Natural killer cell treated with Interleukin-12 subunit alpha and Interleukin-12 subunit beta and Interleukin-15 and Interleukin-18, amount 100 ng/mL, for 72 hours (primary cell): Measurements from ENCODE around the gene AUTS2. TPM values are rescaled to one million over a fixed set of nuclear protein-coding genes. Genes with fewer than 3 reads are reported as not detected.

Source experiments
- ATAC-seq, 2 donors: fragments of 150-1000 bp; cut with Tn5 transposase in 1 of 2; sonication (Bioruptor Pico), chemical (Tn5 transposase) in 1 of 2; 2 replicates each; pipeline ENCODE4 v1.10.0; 2021
- DNase-seq: peaks from one replicate; pipeline ENCODE4 v3.0.0; 2022; ENCODE audit warnings: low spot score
- H3K27ac Mint-ChIP-seq, 2 donors: 1 replicate in 1 of 2; 2 replicates in 1 of 2; pipeline ENCODE4 v1.8.0; 2022; ENCODE audit warnings: mixed read lengths in 2 of 2, mild to moderate bottlenecking in 1 of 2, moderate library complexity in 1 of 2
- H3K27me3 Mint-ChIP-seq, 2 donors: 1 replicate in 1 of 2; 2 replicates in 1 of 2; pipeline ENCODE4 v1.8.0; 2022; ENCODE audit warnings: mixed read lengths in 2 of 2
- H3K36me3 Mint-ChIP-seq: one replicate; pipeline ENCODE4 v1.8.0; 2022; ENCODE audit warnings: mixed read lengths
- H3K4me1 Mint-ChIP-seq, 2 donors: 1 replicate in 1 of 2; 2 replicates in 1 of 2; pipeline ENCODE4 v1.8.0; 2022; ENCODE audit warnings: low read depth in 2 of 2, mixed read lengths in 2 of 2, mild to moderate bottlenecking in 1 of 2
- H3K4me3 Mint-ChIP-seq: one replicate; pipeline ENCODE4 v1.8.0; 2022; ENCODE audit warnings: mixed read lengths
- H3K9me3 Mint-ChIP-seq: 2 replicates; pipeline ENCODE4 v1.8.0; 2022; ENCODE audit warnings: mixed read lengths
- total RNA-seq, 2 donors: library from RNA; stranded (reverse); gene quantifications; one replicate each; pipeline ENCODE4 v1.2.3, GENCODE V29; 2022

AUTS2 gene
- total RNA-seq, 2 donors from 2014 or later: 14.3 to 43.0 TPM

DNA sequence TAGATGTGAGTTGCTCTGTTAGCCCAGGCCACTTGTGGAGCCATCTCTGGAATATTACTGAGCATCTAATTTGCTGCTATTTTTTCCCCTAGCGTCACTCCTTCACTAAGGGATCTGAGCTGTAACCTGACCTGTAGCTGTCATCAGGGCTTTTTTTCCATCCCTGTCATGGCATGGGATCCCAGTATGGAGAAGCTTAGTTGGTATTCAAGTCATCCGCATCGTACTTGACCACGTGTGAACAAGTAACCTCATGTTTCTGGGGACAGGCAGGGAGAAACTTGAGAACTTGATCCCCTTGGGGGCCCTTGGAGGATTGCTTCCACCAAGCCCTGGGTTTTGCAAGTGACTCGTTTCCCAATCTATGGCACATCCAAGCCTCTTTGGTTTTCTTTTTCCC, 1059.3 kb downstream of the AUTS2 start:
- ATAC-seq (no peak), DNase-seq (no peak)
- Mint-ChIP-seq H3K9me3 (peaks cover 3% of the 10 kb centered on the region), H3K27me3 (no peaks in the 10 kb centered on the region), H3K4me1 (peaks cover 25 to 28% of the 10 kb centered on the region in 2 donors), H3K36me3 (no peaks in the 10 kb centered on the region), H3K4me3 (no peak overlapping the region), H3K27ac (no peak overlapping the region)

DNA sequence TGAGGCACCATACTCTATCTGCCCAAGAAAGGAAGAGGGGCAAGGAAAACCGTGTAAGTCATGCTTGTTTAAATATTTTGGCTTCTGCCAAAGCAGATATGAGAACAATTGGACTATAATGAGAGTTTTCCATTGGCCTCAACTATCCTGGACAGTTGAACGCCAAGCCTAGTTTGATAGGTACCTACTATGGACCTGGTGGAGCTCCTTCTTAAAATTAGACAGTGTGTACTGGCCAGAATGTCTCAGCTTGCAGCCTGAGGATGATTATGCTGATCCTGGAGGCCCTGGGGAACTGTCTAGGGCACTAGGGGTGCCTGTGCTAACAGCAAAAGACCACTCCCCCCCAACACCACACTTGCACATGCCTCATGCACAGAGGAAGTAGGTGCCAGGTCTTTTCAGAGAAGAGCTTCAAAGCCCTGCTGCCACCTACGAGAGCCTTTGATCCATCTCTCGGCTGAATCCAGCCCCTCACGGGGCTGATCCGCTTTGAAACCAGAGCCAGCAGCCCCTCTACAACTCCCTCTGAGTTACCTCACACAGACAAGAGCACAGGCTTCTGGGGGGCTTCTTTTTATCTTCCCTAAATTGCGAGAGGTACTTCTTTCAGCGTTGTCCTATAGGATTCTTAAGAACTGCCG, 1059.8 kb downstream of the AUTS2 start:
- Mint-ChIP-seq H3K4me1 (peaks cover 25 to 28% of the 10 kb centered on the region in 2 donors), H3K4me3 (no peak overlapping the region), H3K27me3 (no peaks in the 10 kb centered on the region), H3K9me3 (peaks cover 3% of the 10 kb centered on the region), H3K27ac (peak overlapping the region in 1 of 2 donors; percentile 61), H3K36me3 (no peaks in the 10 kb centered on the region)
- DNase-seq (no peak), ATAC-seq (no peak)

DNA sequence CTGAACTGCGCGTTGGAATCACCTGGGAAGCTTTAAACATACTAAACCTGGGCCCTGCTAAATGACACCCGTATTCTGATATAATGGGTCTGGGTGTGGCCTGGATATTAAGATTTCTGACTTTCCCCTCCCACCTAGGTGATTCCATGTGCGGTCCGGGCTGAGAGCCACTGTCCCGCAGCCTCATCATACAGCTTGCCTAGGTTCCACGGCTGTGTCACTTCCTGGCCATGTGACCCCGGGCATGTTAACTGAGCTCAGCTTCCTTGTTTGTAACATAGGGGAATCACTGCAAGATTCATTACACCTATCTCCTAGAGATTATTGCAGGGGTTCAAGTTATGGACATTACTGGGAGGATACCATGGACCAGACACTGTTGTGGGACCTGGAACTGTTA, 1061.0 kb downstream of the AUTS2 start:
- Mint-ChIP-seq H3K4me3 (peak overlapping the region; percentile 74), H3K9me3 (peaks cover 3% of the 10 kb centered on the region), H3K36me3 (no peaks in the 10 kb centered on the region), H3K4me1 (peaks cover 32 to 35% of the 10 kb centered on the region in 2 donors), H3K27me3 (no peaks in the 10 kb centered on the region), H3K27ac (peak overlapping the region; percentile 29 to 83)
- no peak for DNase-seq
- ATAC-seq: peak in 1 of 2 donors; percentile 32

DNA sequence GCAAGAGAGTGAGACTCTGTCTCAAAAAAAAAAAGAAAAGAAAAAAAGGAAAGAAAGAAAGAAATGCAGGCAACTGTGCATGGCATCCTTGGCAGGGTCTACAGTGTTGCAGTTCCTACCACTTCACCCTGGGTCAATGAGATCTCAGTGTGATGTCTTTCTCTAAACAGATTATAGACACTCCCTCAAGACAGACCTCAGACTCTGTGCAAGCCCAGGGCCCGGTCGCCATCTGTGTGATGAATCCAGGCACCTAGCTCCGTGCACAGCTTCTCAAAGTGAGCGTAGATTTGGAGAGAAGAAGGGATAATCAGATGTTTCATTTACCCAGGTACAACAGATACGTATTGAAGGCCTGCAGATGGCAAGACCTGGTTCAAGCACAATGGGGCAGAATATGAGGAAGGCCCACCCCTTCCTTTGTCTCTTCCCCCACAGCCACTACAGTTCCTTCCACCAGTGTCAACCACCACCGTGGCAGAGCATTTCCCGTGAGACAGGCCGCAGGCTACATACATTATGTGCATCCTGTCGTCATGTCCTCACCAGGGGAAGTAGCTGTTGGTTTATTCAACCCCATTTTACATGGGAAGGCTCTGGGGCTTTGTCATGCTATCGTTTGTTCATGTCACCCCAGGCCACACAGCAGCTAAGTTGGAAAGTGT, 1062.0 kb downstream of the AUTS2 start:
- H3K4me3 Mint-ChIP-seq: peak overlapping the region; percentile 74
- H3K27me3 Mint-ChIP-seq: no peaks in the 10 kb centered on the region
- ATAC-seq (peak; percentile 92 to 96), DNase-seq (peak; percentile 82)
- peaks cover 32 to 35% of the 10 kb centered on the region in 2 donors for H3K4me1 Mint-ChIP-seq
- H3K9me3 Mint-ChIP-seq: peaks cover 3% of the 10 kb centered on the region
- no peaks in the 10 kb centered on the region for H3K36me3 Mint-ChIP-seq
- H3K27ac Mint-ChIP-seq: peak overlapping the region; percentile 29 to 83

DNA sequence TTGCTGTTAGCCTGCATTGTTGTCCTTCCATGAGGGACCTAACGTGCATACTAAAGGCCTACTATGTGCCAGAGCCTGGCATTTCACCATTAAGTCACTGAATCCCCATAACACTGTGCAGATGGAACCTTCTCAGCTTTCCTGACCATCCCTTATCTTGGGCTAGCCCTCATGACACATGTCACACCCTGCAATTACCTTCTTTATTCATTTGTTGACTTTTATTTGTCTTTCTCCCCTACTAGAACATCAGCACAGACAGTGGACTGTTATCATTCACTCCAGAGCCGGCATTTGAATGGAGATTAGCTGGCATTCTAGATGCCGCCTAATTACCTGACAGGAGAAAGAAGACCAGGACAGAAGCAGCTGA, 1062.5 kb downstream of the AUTS2 start:
- H3K9me3 Mint-ChIP-seq: peaks cover 3% of the 10 kb centered on the region
- H3K4me1 Mint-ChIP-seq: peaks cover 32 to 35% of the 10 kb centered on the region in 2 donors
- ATAC-seq (no peak), DNase-seq (no peak)
- H3K36me3 Mint-ChIP-seq: no peaks in the 10 kb centered on the region
- peak overlapping the region; percentile 74 for H3K4me3 Mint-ChIP-seq
- H3K27me3 Mint-ChIP-seq: no peaks in the 10 kb centered on the region
- H3K27ac Mint-ChIP-seq: peak overlapping the region; percentile 29 to 83

DNA sequence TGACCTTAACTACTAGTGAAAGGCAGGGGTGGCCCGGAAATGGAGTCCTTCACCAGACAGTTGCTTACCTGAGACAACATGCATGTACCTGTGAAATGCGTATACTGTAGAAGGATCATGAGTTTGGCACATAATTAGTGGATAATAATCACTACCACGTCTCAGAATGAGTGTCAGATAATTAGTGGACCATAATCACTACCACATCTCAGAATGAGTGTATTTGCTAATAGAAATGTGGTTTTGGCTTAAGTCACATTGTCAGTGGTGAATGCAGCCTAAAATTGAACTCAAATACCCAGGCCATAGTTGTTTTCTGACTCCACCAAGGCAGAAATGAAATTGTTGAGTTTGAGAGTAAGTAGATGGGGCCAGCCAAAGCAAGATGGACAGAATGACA, 1065.4 kb downstream of the AUTS2 start:
- H3K27ac Mint-ChIP-seq: no peak overlapping the region
- H3K36me3 Mint-ChIP-seq: no peaks in the 10 kb centered on the region
- DNase-seq (no peak), ATAC-seq (no peak)
- H3K27me3 Mint-ChIP-seq: no peaks in the 10 kb centered on the region
- H3K4me1 Mint-ChIP-seq: peaks cover 36 to 37% of the 10 kb centered on the region in 2 donors
- H3K9me3 Mint-ChIP-seq: peaks cover 3% of the 10 kb centered on the region
- no peak overlapping the region for H3K4me3 Mint-ChIP-seq

DNA sequence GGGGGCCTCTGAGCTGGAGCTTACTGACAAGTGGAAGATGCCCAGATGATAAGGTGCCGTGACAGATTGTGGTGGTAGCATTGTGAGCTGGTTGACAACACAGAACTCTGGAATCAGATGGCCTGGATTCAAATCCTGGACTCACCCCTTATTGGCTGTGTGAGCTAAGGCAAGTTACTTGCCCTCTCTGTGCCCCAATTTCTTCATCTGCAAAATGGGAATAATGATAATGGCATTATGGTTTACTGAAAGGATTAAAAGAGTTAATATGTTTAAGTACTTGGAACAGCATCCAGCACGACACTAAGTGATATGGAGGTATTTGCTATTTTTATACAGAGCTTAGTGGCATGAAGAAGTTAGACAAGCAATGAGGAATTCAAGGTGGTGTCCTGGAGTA, 1067.7 kb downstream of the AUTS2 start:
- Mint-ChIP-seq H3K9me3 (no peaks in the 10 kb centered on the region), H3K4me3 (no peak overlapping the region), H3K4me1 (peaks cover 29 to 32% of the 10 kb centered on the region in 2 donors), H3K27me3 (no peaks in the 10 kb centered on the region), H3K27ac (no peak overlapping the region), H3K36me3 (no peaks in the 10 kb centered on the region)
- ATAC-seq (no peak), DNase-seq (no peak)

DNA sequence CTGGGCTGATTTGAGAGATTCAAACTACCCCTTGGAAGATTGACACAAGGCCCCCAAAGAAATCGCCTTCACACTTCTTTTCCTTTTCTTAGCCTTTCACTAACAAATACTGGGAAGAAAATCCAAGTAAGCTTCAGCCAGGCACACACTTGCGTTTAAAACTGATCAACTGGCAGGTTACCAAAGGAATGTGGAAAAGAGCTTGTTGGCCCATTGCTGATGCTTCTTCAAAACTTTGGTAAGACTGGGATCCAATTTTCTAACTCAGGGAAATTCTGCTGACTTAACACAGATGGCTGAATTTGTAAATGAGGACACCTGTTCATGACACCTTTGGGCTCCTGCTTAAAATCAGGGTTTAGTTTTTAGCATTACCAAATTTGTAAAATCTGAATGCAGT, 1069.1 kb downstream of the AUTS2 start:
- Mint-ChIP-seq H3K4me3 (no peak overlapping the region), H3K27ac (no peak overlapping the region), H3K4me1 (peaks cover 31 to 33% of the 10 kb centered on the region in 2 donors), H3K9me3 (no peaks in the 10 kb centered on the region), H3K27me3 (peaks cover 0 to 8% of the 10 kb centered on the region in 2 donors), H3K36me3 (no peaks in the 10 kb centered on the region)
- no peak for ATAC-seq
- no peak for DNase-seq

DNA sequence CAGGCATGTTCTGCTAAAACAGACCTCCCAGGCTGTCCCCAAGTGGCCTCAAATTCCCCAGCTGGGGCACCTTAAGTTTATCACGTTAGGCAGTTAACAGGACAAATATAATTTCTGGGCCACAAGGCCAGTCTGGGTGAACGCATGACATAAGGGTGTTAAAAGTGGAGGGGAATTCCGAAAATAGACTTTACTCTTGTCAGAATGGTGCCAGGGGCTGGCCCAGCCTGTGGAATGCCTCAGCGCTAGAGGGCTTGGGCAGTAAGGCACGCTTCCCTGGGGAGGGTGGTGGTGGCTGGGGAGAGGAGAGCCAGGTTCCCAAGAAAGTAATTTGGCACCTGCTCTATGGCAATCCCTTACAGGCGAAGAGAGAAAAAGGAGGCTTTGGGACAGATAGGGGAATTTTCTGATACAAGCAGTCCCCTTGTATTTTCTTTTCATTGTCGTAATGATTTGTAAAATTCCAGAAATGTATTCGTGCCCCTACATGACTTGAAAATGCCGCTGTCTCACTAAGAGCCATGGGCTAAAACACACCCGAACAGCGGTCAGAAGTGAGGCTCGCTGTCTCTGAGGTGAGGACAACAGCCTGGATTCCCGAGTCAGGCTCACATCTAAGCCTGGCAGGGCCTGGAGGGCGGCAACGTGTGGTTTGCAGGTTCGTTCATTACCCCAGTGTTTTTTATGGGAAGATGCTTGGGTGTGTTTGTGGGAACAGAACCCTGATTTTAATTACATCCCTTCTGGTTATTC, 1070.5 kb downstream of the AUTS2 start:
- ATAC-seq (peak; percentile 29 to 73), DNase-seq (no peak)
- peaks cover 27 to 31% of the 10 kb centered on the region in 2 donors for H3K4me1 Mint-ChIP-seq
- H3K27ac Mint-ChIP-seq: peak overlapping the region in 1 of 2 donors; percentile 37
- no peak overlapping the region for H3K4me3 Mint-ChIP-seq
- H3K27me3 Mint-ChIP-seq: peaks cover 0 to 8% of the 10 kb centered on the region in 2 donors
- no peaks in the 10 kb centered on the region for H3K9me3 Mint-ChIP-seq
- no peaks in the 10 kb centered on the region for H3K36me3 Mint-ChIP-seq

DNA sequence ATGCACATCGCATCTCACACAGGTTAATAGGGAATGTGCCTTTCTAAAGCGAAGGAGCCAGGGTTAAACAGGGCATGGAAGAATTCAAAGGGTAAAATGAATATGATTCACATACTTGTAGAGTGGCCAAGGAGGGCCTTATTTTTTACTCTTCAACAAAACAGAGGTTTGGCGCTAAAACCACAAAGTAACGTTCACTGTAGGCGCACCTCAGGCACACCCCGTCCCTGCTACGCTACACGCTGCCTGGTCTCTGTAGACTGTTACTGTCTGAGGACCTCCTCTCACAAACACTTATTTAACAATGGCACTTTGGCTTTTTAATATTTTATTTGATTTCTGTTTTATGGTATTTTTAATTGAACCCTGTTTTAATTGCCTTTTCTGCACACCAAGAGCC, 1071.6 kb downstream of the AUTS2 start:
- H3K27ac Mint-ChIP-seq: peak overlapping the region; percentile 29 to 38
- peaks cover 0 to 8% of the 10 kb centered on the region in 2 donors for H3K27me3 Mint-ChIP-seq
- H3K36me3 Mint-ChIP-seq: no peaks in the 10 kb centered on the region
- peak overlapping the region; percentile 69 for H3K4me3 Mint-ChIP-seq
- no peaks in the 10 kb centered on the region for H3K9me3 Mint-ChIP-seq
- peaks cover 25 to 30% of the 10 kb centered on the region in 2 donors for H3K4me1 Mint-ChIP-seq
- ATAC-seq (peak in 1 of 2 donors; percentile 85), DNase-seq (no peak)

DNA sequence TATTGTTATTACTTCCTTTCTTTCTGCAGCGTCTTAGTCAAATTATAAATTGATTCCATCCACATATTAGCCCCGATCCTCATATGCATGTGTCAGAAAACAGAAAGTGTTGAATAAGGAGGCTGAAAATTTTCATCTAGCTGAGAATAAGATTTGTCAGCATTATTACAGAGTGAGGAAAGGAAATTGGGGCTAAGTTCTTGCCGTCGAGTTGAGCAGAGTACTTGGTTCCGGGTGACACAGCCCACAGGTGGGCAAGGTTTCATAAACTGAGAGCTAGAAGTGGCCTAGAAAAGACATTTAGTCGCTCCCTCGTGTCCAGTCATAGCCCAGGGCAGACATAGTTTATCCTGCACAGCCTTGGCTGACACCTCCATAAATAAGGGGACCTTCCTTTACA, 1072.0 kb downstream of the AUTS2 start:
- Mint-ChIP-seq H3K9me3 (no peaks in the 10 kb centered on the region), H3K4me1 (peaks cover 25 to 30% of the 10 kb centered on the region in 2 donors), H3K27ac (peak overlapping the region; percentile 29 to 38), H3K27me3 (peaks cover 0 to 8% of the 10 kb centered on the region in 2 donors), H3K4me3 (peak overlapping the region; percentile 69), H3K36me3 (no peaks in the 10 kb centered on the region)
- ATAC-seq (peak in 1 of 2 donors; percentile 37), DNase-seq (no peak)

DNA sequence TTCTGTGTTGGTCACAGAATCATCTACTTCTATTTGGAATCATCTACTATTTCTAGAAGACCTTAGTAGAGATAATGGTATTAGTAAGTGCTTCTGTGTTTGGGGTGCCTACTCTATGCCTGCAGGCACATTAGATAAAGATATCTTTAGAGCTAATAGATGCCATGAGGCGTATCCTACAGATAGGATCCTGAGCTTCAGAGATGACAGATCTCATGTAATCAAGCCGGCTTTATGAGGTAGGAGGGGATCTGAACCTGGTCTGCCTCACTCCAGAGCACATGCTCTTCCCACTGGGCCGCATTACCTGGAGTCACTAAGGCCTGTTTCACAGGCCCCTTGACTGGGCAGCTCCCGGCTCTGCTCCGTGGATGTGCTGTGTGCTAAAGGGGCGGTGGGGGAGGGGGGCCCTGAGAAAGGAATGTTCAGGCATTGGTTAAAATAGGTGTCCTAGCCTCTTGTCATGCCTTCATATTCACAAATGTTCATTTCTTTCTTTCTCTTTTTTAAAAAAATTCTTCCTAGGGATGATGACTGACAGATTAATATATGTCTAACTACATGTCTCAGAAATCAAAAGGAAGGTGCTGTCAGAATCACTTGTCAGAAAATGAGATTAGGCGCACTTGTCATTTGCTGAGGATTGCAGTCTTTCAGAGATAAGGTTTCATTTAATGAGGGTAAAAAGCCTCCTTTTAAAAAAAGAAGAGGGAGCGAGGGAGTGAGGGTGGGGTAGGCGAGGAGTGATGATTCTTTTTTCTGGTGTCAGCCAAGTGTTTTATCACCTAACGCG, 1075.7 kb downstream of the AUTS2 start:
- H3K4me3 Mint-ChIP-seq: no peak overlapping the region
- no peak for ATAC-seq
- no peak for DNase-seq
- H3K27ac Mint-ChIP-seq: no peak overlapping the region
- no peaks in the 10 kb centered on the region for H3K9me3 Mint-ChIP-seq
- H3K27me3 Mint-ChIP-seq: peaks cover 0 to 11% of the 10 kb centered on the region in 2 donors
- H3K36me3 Mint-ChIP-seq: no peaks in the 10 kb centered on the region
- peaks cover 44 to 46% of the 10 kb centered on the region in 2 donors for H3K4me1 Mint-ChIP-seq

DNA sequence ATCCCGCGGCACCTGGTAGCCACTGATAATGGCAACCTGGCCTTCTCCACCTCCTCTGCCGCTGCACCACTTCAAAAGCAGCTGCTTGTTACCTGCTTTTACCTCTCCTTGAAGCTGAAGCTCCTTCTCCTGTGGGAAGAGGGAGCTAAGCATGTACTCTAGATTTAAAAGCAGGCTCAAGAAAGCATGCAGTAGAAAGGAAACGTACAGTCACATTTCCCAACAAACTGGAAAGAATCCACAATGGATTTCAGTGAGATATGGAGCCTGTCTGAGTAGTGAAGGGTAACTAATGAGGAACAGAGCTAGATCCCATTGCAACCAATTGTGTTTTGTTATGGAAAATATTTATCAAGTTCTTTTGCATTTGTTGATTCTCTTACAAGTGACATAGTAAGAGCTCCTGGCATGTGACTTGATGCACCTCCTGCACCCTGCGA, 1076.3 kb downstream of the AUTS2 start:
- Mint-ChIP-seq H3K27ac (no peak overlapping the region), H3K4me1 (peaks cover 47 to 49% of the 10 kb centered on the region in 2 donors), H3K9me3 (no peaks in the 10 kb centered on the region), H3K4me3 (no peak overlapping the region), H3K27me3 (peaks cover 0 to 11% of the 10 kb centered on the region in 2 donors), H3K36me3 (no peaks in the 10 kb centered on the region)
- DNase-seq: no peak
- no peak for ATAC-seq
